GM19468 (cell line): ENCODE data around the gene HOXB3.

ENCODE experiments used
- ATAC-seq: cut with Tn5 transposase; IDR thresholded peaks from one replicate; pipeline ENCODE4 v1.9.1; 2021; ENCODE audit warnings: mild to moderate bottlenecking, moderate library complexity, moderate number of reproducible peaks; ENCODE audit not compliant: unreplicated experiment; ENCODE audit errors: extremely low read depth

HOXB3 gene

GRCh38 chr17:48574505-48575065 is 15.5 kb downstream of the HOXB3 start:
- ATAC-seq: no peak

- ATAC-seq: no peak
These were observed 18.1 kb downstream of the HOXB3 start for GRCh38 chr17:48571826-48572417.

GRCh38 chr17:48571024-48571818 is 18.8 kb downstream of the HOXB3 start:
- no peak for ATAC-seq

- ATAC-seq: no peak
These were observed 19.6 kb downstream of the HOXB3 start for GRCh38 chr17:48570325-48571023.

- no peak for ATAC-seq
These were observed 20.2 kb downstream of the HOXB3 start for GRCh38 chr17:48569674-48570324.

GRCh38 chr17:48569240-48569582 is 20.8 kb downstream of the HOXB3 start:
- no peak for ATAC-seq

GRCh38 chr17:48568499-48569239 is 21.4 kb downstream of the HOXB3 start:
- no peak for ATAC-seq

GRCh38 chr17:48567646-48568354 is 22.2 kb downstream of the HOXB3 start:
- no peak for ATAC-seq

- no peak for ATAC-seq
These were observed 22.8 kb downstream of the HOXB3 start for GRCh38 chr17:48567209-48567608.

GRCh38 chr17:48566717-48567116 is 23.3 kb downstream of the HOXB3 start:
- no peak for ATAC-seq

- ATAC-seq: no peak
These were observed 23.9 kb downstream of the HOXB3 start for GRCh38 chr17:48565925-48566710.

- no peak for ATAC-seq
These were observed 25.0 kb downstream of the HOXB3 start for GRCh38 chr17:48565022-48565554.

GRCh38 chr17:48564188-48565021 is 25.6 kb downstream of the HOXB3 start:
- ATAC-seq: no peak

- no peak for ATAC-seq
These were observed 26.2 kb downstream of the HOXB3 start for GRCh38 chr17:48563867-48564187.

- no peak for ATAC-seq
These were observed 26.6 kb downstream of the HOXB3 start for GRCh38 chr17:48563385-48563838.

GRCh38 chr17:48562934-48563333 is 27.1 kb downstream of the HOXB3 start:
- ATAC-seq: no peak
